GM12878 (cell line): ENCODE measurements around the gene NUP85. TPM values are rescaled to one million over a fixed set of nuclear protein-coding genes. Genes with fewer than 3 reads are reported as not detected.

Experiments used
- EGR1 ChIP-seq, 2 experiments: IDR thresholded peaks; 1 replicate in 1 of 2; 2 replicates in 1 of 2; pipeline ENCODE4 v1.6.1; 2011 to 2012; ENCODE audit warnings: low read depth in 2 of 2, low read length in 2 of 2, borderline replicate concordance in 1 of 2, mild to moderate bottlenecking in 1 of 2, moderate library complexity in 1 of 2
- IKZF1 ChIP-seq: fragments of 450-650 bp; conservative IDR thresholded peaks from 2 replicates; pipeline ENCODE4 v1.6.1; 2017; ENCODE audit warnings: antibody characterized with exemption, mild to moderate bottlenecking
- LARP7 ChIP-seq: fragments of 450-650 bp; IDR thresholded peaks from 2 replicates; pipeline ENCODE4 v1.6.1; 2017; ENCODE audit warnings: mild to moderate bottlenecking
- PML ChIP-seq: IDR thresholded peaks from 2 replicates; pipeline ENCODE4 v1.6.1; 2012; ENCODE audit warnings: low read length, inconsistent platforms
- SREBF2 ChIP-seq: IDR thresholded peaks from 2 replicates; pipeline ENCODE4 v1.6.1; 2012; ENCODE audit warnings: mild to moderate bottlenecking, low read length
- SRF ChIP-seq, 2 experiments: IDR thresholded peaks; 2 replicates each; pipeline ENCODE4 v1.6.1; 2011; ENCODE audit warnings: low read depth in 2 of 2, low read length in 2 of 2, mild to moderate bottlenecking in 1 of 2, moderate library complexity in 1 of 2
- TCF7 ChIP-seq: IDR thresholded peaks from 2 replicates; pipeline ENCODE4 v1.6.1; 2014; ENCODE audit warnings: antibody characterized with exemption, borderline replicate concordance
- polyA plus RNA-seq, 11 experiments: library from polyadenylated mRNA; depleted of rRNA in 4 of 11; unstranded in 6 of 11; stranded (reverse) in 5 of 11; fragments of >200 nt; fragmentation: Nextera tagmentation in 4 of 11; fragmentation: Illumina TruSeq in 1 of 11; extraction: Ambion mirVana in 4 of 11; extraction: Trizol in 1 of 11; gene quantifications; 1 replicate in 1 of 11; 2 replicates in 10 of 11; pipeline versions ENCODE4 v1.2.1 to v1.2.3, GENCODE V29; 2011 to 2016; ENCODE audit warnings: inconsistent platforms in 2 of 11, missing spikeins in 2 of 11, low read depth in 1 of 11
- total RNA-seq, 4 experiments: library from RNA; depleted of rRNA in 3 of 4; stranded (reverse); fragments of >200 nt in 3 of 4; fragmentation: Illumina TruSeq in 1 of 4; extraction: Trizol in 1 of 4; gene quantifications; 2 replicates each; pipeline versions ENCODE4 v1.2.1 to v1.2.3, GENCODE V29; 2013 to 2021
- TF ChIP-seq, protein P1 (sequence below): IDR thresholded peaks from 2 replicates; pipeline ENCODE4 v1.6.1; 2011; ENCODE audit warnings: borderline replicate concordance, low read depth, mild to moderate bottlenecking, moderate library complexity, mixed read lengths, low read length; ENCODE audit not compliant: insufficient read depth; ENCODE audit errors: extremely low read length
- TF ChIP-seq, protein P2 (sequence below): IDR thresholded peaks from 2 replicates; pipeline ENCODE4 v1.6.1; 2011; ENCODE audit warnings: borderline replicate concordance, low read depth, mild to moderate bottlenecking, moderate library complexity, low read length; ENCODE audit not compliant: insufficient read depth, poor library complexity, severe bottlenecking
- TF ChIP-seq, protein P3 (sequence below): fragments of 450-650 bp; IDR thresholded peaks from 2 replicates; pipeline ENCODE4 v1.6.1; 2018; ENCODE audit warnings: mild to moderate bottlenecking, low read depth, moderate library complexity; ENCODE audit not compliant: partially characterized antibody
- TF ChIP-seq, protein P4 (sequence below): fragments of 450-650 bp; IDR thresholded peaks from 2 replicates; pipeline ENCODE4 v1.6.1; 2016; ENCODE audit warnings: mild to moderate bottlenecking
- TF ChIP-seq, protein P5 (sequence below): fragments of 450-650 bp; IDR thresholded peaks from 2 replicates; pipeline ENCODE4 v1.6.1; 2018; ENCODE audit warnings: borderline replicate concordance, mild to moderate bottlenecking; ENCODE audit not compliant: partially characterized antibody
- TF ChIP-seq, protein P6 (sequence below): fragments of 450-650 bp; IDR thresholded peaks from 2 replicates; pipeline ENCODE4 v1.6.1; 2016; ENCODE audit warnings: mild to moderate bottlenecking, moderate library complexity, borderline replicate concordance

NUP85 gene
- total and polyA plus RNA-seq, 10 of the 15 experiments (the other 5 are each of a cell fraction or from before 2014, with no cell fraction given), result 54.0 to 135 (median 95.4) TPM

DNA sequence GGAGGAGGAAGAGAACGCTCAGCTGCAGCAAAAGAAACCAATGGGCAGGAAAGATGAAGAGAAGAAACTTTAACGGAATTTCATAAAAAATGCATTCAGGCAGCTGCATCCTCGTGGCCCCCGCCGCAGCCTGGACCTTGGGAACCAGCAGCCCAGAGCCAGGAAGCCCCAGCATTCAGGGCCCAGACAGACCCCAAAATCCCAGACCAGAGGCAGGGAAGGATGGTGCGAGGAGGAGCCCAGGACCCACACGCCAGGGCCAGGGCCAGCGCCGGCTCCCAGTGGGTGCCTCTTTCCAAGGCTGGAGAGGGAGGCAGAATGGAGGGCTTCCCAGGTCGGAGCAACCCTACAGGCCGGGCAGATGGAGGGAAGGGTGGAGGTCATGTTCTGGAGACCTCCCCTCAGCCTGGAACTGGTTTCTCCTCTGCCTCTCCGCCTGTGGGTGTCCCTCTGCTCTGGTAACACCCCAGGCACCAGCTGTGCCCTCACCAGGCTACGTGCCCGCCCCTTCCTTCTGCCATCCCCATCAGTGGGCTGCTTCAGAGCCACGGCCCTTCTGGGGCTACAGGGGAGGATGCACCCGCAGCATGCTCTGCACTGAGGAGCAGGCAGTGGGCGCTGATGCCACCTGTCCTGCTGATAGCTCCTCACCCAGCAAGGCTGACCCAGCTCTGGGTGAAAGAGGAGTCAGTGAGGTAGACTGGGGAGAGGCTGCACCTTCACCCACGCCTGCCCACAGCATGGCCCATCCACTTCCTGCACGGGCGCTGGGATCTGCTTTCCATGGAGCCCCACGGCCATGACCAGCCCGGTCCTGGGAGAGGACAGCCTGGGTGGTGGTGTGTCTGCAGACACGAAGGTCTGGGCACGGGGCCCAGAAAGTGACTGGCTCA, 66.7 kb downstream of the NUP85 start (continued):
- TF ChIP-seq, protein P1, sequence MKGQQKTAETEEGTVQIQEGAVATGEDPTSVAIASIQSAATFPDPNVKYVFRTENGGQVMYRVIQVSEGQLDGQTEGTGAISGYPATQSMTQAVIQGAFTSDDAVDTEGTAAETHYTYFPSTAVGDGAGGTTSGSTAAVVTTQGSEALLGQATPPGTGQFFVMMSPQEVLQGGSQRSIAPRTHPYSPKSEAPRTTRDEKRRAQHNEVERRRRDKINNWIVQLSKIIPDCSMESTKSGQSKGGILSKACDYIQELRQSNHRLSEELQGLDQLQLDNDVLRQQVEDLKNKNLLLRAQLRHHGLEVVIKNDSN, result no peak
- TF ChIP-seq IKZF1, result no peak
- TF ChIP-seq, protein P2, sequence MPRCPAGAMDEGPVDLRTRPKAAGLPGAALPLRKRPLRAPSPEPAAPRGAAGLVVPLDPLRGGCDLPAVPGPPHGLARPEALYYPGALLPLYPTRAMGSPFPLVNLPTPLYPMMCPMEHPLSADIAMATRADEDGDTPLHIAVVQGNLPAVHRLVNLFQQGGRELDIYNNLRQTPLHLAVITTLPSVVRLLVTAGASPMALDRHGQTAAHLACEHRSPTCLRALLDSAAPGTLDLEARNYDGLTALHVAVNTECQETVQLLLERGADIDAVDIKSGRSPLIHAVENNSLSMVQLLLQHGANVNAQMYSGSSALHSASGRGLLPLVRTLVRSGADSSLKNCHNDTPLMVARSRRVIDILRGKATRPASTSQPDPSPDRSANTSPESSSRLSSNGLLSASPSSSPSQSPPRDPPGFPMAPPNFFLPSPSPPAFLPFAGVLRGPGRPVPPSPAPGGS, result peak; percentile 43
- TF ChIP-seq, protein P3, sequence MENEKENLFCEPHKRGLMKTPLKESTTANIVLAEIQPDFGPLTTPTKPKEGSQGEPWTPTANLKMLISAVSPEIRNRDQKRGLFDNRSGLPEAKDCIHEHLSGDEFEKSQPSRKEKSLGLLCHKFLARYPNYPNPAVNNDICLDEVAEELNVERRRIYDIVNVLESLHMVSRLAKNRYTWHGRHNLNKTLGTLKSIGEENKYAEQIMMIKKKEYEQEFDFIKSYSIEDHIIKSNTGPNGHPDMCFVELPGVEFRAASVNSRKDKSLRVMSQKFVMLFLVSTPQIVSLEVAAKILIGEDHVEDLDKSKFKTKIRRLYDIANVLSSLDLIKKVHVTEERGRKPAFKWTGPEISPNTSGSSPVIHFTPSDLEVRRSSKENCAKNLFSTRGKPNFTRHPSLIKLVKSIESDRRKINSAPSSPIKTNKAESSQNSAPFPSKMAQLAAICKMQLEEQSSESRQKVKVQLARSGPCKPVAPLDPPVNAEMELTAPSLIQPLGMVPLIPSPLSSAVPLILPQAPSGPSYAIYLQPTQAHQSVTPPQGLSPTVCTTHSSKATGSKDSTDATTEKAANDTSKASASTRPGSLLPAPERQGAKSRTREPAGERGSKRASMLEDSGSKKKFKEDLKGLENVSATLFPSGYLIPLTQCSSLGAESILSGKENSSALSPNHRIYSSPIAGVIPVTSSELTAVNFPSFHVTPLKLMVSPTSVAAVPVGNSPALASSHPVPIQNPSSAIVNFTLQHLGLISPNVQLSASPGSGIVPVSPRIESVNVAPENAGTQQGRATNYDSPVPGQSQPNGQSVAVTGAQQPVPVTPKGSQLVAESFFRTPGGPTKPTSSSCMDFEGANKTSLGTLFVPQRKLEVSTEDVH, result no peak
- TF ChIP-seq PML, result 0 out of 2 replicates have a peak, but pooled peaks have one; percentile 34
- TF ChIP-seq, protein P4, sequence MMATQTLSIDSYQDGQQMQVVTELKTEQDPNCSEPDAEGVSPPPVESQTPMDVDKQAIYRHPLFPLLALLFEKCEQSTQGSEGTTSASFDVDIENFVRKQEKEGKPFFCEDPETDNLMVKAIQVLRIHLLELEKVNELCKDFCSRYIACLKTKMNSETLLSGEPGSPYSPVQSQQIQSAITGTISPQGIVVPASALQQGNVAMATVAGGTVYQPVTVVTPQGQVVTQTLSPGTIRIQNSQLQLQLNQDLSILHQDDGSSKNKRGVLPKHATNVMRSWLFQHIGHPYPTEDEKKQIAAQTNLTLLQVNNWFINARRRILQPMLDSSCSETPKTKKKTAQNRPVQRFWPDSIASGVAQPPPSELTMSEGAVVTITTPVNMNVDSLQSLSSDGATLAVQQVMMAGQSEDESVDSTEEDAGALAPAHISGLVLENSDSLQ, result no peak
- no peak for TF ChIP-seq SRF (IDR thresholded peaks at IDR 0.05; ENCODE audit: low read depth in 2 of 2, low read length in 2 of 2)
- TF ChIP-seq EGR1 (IDR thresholded peaks at IDR 0.05; ENCODE audit: borderline replicate concordance in 1 of 2, low read depth in 2 of 2, low read length in 2 of 2), result no peak
- TF ChIP-seq, protein P5, sequence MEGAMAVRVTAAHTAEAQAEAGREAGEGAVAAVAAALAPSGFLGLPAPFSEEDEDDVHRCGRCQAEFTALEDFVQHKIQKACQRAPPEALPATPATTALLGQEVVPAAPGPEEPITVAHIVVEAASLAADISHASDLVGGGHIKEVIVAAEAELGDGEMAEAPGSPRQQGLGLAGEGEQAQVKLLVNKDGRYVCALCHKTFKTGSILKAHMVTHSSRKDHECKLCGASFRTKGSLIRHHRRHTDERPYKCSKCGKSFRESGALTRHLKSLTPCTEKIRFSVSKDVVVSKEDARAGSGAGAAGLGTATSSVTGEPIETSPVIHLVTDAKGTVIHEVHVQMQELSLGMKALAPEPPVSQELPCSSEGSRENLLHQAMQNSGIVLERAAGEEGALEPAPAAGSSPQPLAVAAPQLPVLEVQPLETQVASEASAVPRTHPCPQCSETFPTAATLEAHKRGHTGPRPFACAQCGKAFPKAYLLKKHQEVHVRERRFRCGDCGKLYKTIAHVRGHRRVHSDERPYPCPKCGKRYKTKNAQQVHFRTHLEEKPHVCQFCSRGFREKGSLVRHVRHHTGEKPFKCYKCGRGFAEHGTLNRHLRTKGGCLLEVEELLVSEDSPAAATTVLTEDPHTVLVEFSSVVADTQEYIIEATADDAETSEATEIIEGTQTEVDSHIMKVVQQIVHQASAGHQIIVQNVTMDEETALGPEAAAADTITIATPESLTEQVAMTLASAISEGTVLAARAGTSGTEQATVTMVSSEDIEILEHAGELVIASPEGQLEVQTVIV, result no peak
- TF ChIP-seq, protein P6, sequence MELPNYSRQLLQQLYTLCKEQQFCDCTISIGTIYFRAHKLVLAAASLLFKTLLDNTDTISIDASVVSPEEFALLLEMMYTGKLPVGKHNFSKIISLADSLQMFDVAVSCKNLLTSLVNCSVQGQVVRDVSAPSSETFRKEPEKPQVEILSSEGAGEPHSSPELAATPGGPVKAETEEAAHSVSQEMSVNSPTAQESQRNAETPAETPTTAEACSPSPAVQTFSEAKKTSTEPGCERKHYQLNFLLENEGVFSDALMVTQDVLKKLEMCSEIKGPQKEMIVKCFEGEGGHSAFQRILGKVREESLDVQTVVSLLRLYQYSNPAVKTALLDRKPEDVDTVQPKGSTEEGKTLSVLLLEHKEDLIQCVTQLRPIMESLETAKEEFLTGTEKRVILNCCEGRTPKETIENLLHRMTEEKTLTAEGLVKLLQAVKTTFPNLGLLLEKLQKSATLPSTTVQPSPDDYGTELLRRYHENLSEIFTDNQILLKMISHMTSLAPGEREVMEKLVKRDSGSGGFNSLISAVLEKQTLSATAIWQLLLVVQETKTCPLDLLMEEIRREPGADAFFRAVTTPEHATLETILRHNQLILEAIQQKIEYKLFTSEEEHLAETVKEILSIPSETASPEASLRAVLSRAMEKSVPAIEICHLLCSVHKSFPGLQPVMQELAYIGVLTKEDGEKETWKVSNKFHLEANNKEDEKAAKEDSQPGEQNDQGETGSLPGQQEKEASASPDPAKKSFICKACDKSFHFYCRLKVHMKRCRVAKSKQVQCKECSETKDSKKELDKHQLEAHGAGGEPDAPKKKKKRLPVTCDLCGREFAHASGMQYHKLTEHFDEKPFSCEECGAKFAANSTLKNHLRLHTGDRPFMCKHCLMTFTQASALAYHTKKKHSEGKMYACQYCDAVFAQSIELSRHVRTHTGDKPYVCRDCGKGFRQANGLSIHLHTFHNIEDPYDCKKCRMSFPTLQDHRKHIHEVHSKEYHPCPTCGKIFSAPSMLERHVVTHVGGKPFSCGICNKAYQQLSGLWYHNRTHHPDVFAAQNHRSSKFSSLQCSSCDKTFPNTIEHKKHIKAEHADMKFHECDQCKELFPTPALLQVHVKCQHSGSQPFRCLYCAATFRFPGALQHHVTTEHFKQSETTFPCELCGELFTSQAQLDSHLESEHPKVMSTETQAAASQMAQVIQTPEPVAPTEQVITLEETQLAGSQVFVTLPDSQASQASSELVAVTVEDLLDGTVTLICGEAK, result no peak
- no peak for TF ChIP-seq SREBF2
- TF ChIP-seq LARP7, result no peak; the same call in 1 of the 2 replicates
- TF ChIP-seq TCF7, result no peak
